Measurements from ENCODE around the gene BEX4. TPM values are rescaled to one million over a fixed set of nuclear protein-coding genes. Genes with fewer than 3 reads are reported as not detected.

BEX4 gene
- total and polyA plus RNA-seq, 9 of the 15 experiments (the other 6 are each of a cell fraction or from before 2014, with no cell fraction given): 74.6 to 399 (median 154) TPM

GRCh38 chrX:103249805-103250204 is 34.9 kb downstream of the BEX4 start:
- intact Hi-C loops (cut with micrococcal nuclease): loop anchor here (2.0 to 5.0 kb wide), 2 partner anchors 215 to 298 kb away; no protein-coding TSS in a partner anchor

More at GRCh38 chrX:103249805-103250204, 34.9 kb downstream of the BEX4 start:
- H3K36me3 ChIP-seq (ENCODE audit: control insufficient read depth, insufficient read depth, low read length): peaks cover 13% of the 10 kb centered on the region; the same call in 2 of the 3 replicates
- 50% methylated on average over 1 of the region's 1 CpG for WGBS (ENCODE audit: insufficient coverage, low coverage, missing lambda C conversion rate)
- in situ Hi-C loops (cut with MboI): loop anchor here (5.0 kb wide), 1 partner anchor 43 kb away; no protein-coding TSS in a partner anchor
- no TSS peak for BruUV-seq (replicated peaks)
- H3K9me3 ChIP-seq (replicated peaks; ENCODE audit: control insufficient read depth, insufficient read depth, low read depth, low read length): no peaks in the 10 kb centered on the region
- ChIA-PET CTCF (ENCODE audit: low intra/inter-chr PET ratio) (interaction anchor here (2.2 kb wide), 1 partner anchor 39 kb away, joined by 10 read pairs; no protein-coding TSS in a partner anchor), POLR2A (no interaction called here)
- TF ChIP-seq BACH1 (tag; IDR thresholded peaks at IDR 0.05): no peak
- TF ChIP-seq, protein P1, sequence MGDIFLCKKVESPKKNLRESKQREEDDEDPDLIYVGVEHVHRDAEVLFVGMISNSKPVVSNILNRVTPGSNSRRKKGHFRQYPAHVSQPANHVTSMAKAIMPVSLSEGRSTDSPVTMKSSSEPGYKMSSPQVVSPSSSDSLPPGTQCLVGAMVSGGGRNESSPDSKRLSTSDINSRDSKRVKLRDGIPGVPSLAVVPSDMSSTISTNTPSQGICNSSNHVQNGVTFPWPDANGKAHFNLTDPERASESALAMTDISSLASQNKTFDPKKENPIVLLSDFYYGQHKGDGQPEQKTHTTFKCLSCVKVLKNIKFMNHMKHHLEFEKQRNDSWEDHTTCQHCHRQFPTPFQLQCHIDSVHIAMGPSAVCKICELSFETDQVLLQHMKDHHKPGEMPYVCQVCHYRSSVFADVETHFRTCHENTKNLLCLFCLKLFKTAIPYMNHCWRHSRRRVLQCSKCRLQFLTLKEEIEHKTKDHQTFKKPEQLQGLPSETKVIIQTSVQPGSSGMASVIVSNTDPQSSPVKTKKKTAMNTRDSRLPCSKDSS (IDR thresholded peaks at IDR 0.05; ENCODE audit: low read depth, partially characterized antibody): no peak
- no peak for TF ChIP-seq DIDO1 (tag; IDR thresholded peaks at IDR 0.05; ENCODE audit: low read depth)
- no peak for TF ChIP-seq ZNF740 (CRISPR knock-in tag; IDR thresholded peaks at IDR 0.05)
- TF ChIP-seq ZNF740 (tag; IDR thresholded peaks at IDR 0.05): no peak
- TF ChIP-seq, protein P2, sequence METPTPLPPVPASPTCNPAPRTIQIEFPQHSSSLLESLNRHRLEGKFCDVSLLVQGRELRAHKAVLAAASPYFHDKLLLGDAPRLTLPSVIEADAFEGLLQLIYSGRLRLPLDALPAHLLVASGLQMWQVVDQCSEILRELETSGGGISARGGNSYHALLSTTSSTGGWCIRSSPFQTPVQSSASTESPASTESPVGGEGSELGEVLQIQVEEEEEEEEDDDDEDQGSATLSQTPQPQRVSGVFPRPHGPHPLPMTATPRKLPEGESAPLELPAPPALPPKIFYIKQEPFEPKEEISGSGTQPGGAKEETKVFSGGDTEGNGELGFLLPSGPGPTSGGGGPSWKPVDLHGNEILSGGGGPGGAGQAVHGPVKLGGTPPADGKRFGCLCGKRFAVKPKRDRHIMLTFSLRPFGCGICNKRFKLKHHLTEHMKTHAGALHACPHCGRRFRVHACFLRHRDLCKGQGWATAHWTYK (CRISPR knock-in tag; IDR thresholded peaks at IDR 0.05): no peak
- no peak for TF ChIP-seq SREBF1 (IDR thresholded peaks at IDR 0.05; ENCODE audit: borderline replicate concordance, low read depth, low read length)
- TF ChIP-seq ZNF507 (tag; conservative IDR thresholded peaks at IDR 0.05): no peak
- TF ChIP-seq ZKSCAN1 (IDR thresholded peaks at IDR 0.05; ENCODE audit: low read depth, low read length): no peak
- TF ChIP-seq RAD51 (IDR thresholded peaks at IDR 0.05; ENCODE audit: borderline replicate concordance, low read depth): no peak
- no peak for TF ChIP-seq ZNF184 (CRISPR knock-in tag; IDR thresholded peaks at IDR 0.05)
- no peak for TF ChIP-seq FOXM1 (IDR thresholded peaks at IDR 0.05; ENCODE audit: low read depth)
- TF ChIP-seq FOXM1 (CRISPR knock-in tag; IDR thresholded peaks at IDR 0.05; ENCODE audit: low read depth): no peak
- FAIRE-seq (no peak), ATAC-seq (no peak), DNase-seq (ENCODE audit: extremely low read depth in 1 of 4, low spot score in 3 of 4) (no peak)
- peaks cover 6 to 33% of the 10 kb centered on the region in 2 experiments; a peak in 4 of 5 replicates for H3K4me1 ChIP-seq (replicated peaks in 1 of 2; ENCODE audit: control insufficient read depth in 2 of 2, insufficient read depth in 2 of 2, low read length in 2 of 2)
- no peaks in the 10 kb centered on the region for H3K9me1 ChIP-seq (ENCODE audit: control insufficient read depth, insufficient read depth, low read length)
- peaks cover 26% of the 10 kb centered on the region for H3K79me2 ChIP-seq (ENCODE audit: control insufficient read depth, insufficient read depth, low read length)
- no peak overlapping the region for H3K4me2 ChIP-seq (ENCODE audit: insufficient read depth, low read length)
- no peak overlapping the region for H2AFZ ChIP-seq (ENCODE audit: low read depth, low read length)
- no peak overlapping the region for H3K27ac ChIP-seq (ENCODE audit: extremely low read depth, low read depth, low read length)
- H3K4me3 ChIP-seq: no peak overlapping the region
- H3K27me3 ChIP-seq (ENCODE audit: control insufficient read depth in 2 of 2, insufficient read depth in 2 of 2, low read length in 2 of 2): no peaks in the 10 kb centered on the region
- no peaks in the 10 kb centered on the region for H4K20me1 ChIP-seq (replicated peaks; ENCODE audit: control insufficient read depth, insufficient read depth, low read length)
- H3K9ac ChIP-seq (ENCODE audit: insufficient read depth in 1 of 2, low read depth in 2 of 2, low read length in 2 of 2): no peak overlapping the region

All from K562 (cell line).